Gastroesophageal sphincter (tissue), 4 donors: ENCODE results near the gene CADM2. TPM values are rescaled to one million over a fixed set of nuclear protein-coding genes. Genes with fewer than 3 reads are reported as not detected.

Experiments used
- ATAC-seq: fragments of 150-250 bp; one replicate; pipeline ENCODE4 v1.9.1; 2016; ENCODE audit warnings: mild to moderate bottlenecking, moderate library complexity
- H3K27ac ChIP-seq, 4 donors: fragments of 200-600 bp; sonication (generic) in 3 of 4; 1 replicate in 3 of 4; 2 replicates in 1 of 4; pipeline ENCODE4 v1.5.1; 2016 to 2019
- H3K27me3 ChIP-seq: fragments of 200-600 bp; sonication (generic); one replicate; pipeline ENCODE4 v1.5.1; 2019
- H3K36me3 ChIP-seq, 2 donors: fragments of 200-600 bp; sonication (generic); one replicate each; pipeline ENCODE4 v1.5.1; 2019; ENCODE audit warnings: control low read depth in 1 of 2
- H3K4me1 ChIP-seq, 3 donors: fragments of 200-600 bp; sonication (generic); 1 replicate in 2 of 3; 2 replicates in 1 of 3; pipeline ENCODE4 v1.5.1; 2016 to 2019; ENCODE audit warnings: control low read depth in 2 of 3
- H3K4me3 ChIP-seq, 2 donors: fragments of 200-600 bp; sonication (generic); one replicate each; pipeline ENCODE4 v1.5.1; 2019; ENCODE audit warnings: mild to moderate bottlenecking in 1 of 2, moderate library complexity in 1 of 2
- H3K9me3 ChIP-seq, 3 donors: fragments of 200-600 bp; sonication (generic); one replicate each; pipeline ENCODE4 v1.5.1; 2017 to 2019; ENCODE audit warnings: control low read depth in 2 of 3
- EP300 ChIP-seq: sonication (generic); formaldehyde crosslinking; IDR thresholded peaks from one replicate; pipeline ENCODE4 v1.6.1; 2017; ENCODE audit warnings: antibody characterized with exemption, mild to moderate bottlenecking
- POLR2A ChIP-seq, 2 donors: fragments of 450-650 bp; IDR thresholded peaks; one replicate each; pipeline ENCODE4 v1.6.1; 2017; ENCODE audit warnings: antibody characterized with exemption in 2 of 2, mild to moderate bottlenecking in 2 of 2, moderate library complexity in 1 of 2
- POLR2AphosphoS5 ChIP-seq: sonication (generic); formaldehyde crosslinking; IDR thresholded peaks from one replicate; pipeline ENCODE4 v1.6.1; 2017; ENCODE audit warnings: antibody characterized with exemption
- WGBS, 2 donors: methylation state at CpG; one replicate each; pipeline ENCODE4 v1.1.5; 2018; ENCODE audit warnings: low coverage in 1 of 2; 5-methylcytosine and 5-hydroxymethylcytosine counted together
- total RNA-seq, 4 donors: library from RNA; depleted of rRNA; stranded (reverse); fragments of >200 nt; gene quantifications; one replicate each; pipeline ENCODE4 v1.1.0, GENCODE V29; 2016
- TF ChIP-seq, protein P1 (sequence below), 4 experiments: fragments of 200-600 bp in 2 of 4; fragments of 450-650 bp in 2 of 4; sonication (generic) in 1 of 4; IDR thresholded peaks; one replicate each; pipeline ENCODE4 v1.5.1; 2017 to 2019; ENCODE audit warnings: antibody characterized with exemption in 4 of 4, mild to moderate bottlenecking in 2 of 4, moderate library complexity in 2 of 4

The CADM2 gene
- total RNA-seq, 4 donors from 2014 or later, result 8.2 to 10.1 (median 9.4) TPM

GRCh38 chr3:84962415-84962814, 3.6 kb downstream of the CADM2 start:
- H3K4me3 ChIP-seq, result no peak overlapping the region
- ATAC-seq, result no peak
- no peak overlapping the region for H3K27ac ChIP-seq
- no peaks in the 10 kb centered on the region for H3K36me3 ChIP-seq
- H3K4me1 ChIP-seq, result peaks cover 0 to 25% (median 9%) of the 10 kb centered on the region in 3 donors
- 92 to 100% methylated on average over 2 to 5 of the region's 5 CpGs for WGBS, 2 donors
- TF ChIP-seq POLR2AphosphoS5 (no peak), POLR2A (IDR thresholded peaks at IDR 0.05) (no peak), EP300 (no peak)
- TF ChIP-seq, protein P1, sequence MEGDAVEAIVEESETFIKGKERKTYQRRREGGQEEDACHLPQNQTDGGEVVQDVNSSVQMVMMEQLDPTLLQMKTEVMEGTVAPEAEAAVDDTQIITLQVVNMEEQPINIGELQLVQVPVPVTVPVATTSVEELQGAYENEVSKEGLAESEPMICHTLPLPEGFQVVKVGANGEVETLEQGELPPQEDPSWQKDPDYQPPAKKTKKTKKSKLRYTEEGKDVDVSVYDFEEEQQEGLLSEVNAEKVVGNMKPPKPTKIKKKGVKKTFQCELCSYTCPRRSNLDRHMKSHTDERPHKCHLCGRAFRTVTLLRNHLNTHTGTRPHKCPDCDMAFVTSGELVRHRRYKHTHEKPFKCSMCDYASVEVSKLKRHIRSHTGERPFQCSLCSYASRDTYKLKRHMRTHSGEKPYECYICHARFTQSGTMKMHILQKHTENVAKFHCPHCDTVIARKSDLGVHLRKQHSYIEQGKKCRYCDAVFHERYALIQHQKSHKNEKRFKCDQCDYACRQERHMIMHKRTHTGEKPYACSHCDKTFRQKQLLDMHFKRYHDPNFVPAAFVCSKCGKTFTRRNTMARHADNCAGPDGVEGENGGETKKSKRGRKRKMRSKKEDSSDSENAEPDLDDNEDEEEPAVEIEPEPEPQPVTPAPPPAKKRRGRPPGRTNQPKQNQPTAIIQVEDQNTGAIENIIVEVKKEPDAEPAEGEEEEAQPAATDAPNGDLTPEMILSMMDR (IDR thresholded peaks at IDR 0.05), result no peak
- no peaks in the 10 kb centered on the region for H3K9me3 ChIP-seq
- peaks cover 39% of the 10 kb centered on the region for H3K27me3 ChIP-seq

- Histone ChIP-seq H3K27ac (no peak overlapping the region), H3K9me3 (no peaks in the 10 kb centered on the region), H3K4me3 (no peak overlapping the region), H3K4me1 (peaks cover 0 to 23% (median 9%) of the 10 kb centered on the region in 3 donors), H3K36me3 (no peaks in the 10 kb centered on the region), H3K27me3 (peaks cover 39% of the 10 kb centered on the region)
- WGBS, 2 donors, result 85 to 86% methylated on average over 2 of the region's 2 CpGs
- ATAC-seq, result no peak
- TF ChIP-seq, protein P1 (IDR thresholded peaks at IDR 0.05), result no peak
- no peak for TF ChIP-seq POLR2AphosphoS5
- TF ChIP-seq POLR2A (IDR thresholded peaks at IDR 0.05), result no peak
- TF ChIP-seq EP300, result no peak
Observed at GRCh38 chr3:84963137-84963536, 4.3 kb downstream of the CADM2 start.

DNA sequence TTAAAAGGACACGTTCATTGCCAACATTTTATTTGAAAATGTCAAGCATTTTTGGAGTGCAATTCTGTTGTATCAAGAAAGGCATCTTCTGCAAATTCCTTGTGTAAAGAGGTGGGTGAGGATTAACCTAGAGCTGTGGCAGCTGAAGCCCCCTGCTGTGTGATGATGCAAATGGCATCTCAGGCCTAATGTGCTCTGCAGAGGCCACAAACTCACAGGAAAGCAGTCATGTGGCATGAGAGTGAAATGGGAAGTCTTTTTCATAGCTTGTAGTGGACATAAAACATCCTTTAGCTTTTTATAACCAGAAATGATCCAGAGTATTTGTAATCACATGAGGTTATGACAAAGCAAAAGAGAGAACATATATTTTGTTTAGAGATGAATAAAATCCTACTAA, 6.4 kb downstream of the CADM2 start:
- Histone ChIP-seq H3K4me1 (peaks cover 0 to 7% (median 0%) of the 10 kb centered on the region in 3 donors), H3K27ac (no peak overlapping the region), H3K27me3 (peaks cover 32% of the 10 kb centered on the region), H3K36me3 (no peaks in the 10 kb centered on the region), H3K4me3 (no peak overlapping the region), H3K9me3 (no peaks in the 10 kb centered on the region)
- TF ChIP-seq EP300 (no peak), POLR2A (IDR thresholded peaks at IDR 0.05) (no peak), POLR2AphosphoS5 (no peak)
- TF ChIP-seq, protein P1 (IDR thresholded peaks at IDR 0.05), result no peak
- 41 to 63% methylated on average over 1 of the region's 1 CpG for WGBS, 2 donors
- ATAC-seq, result no peak

DNA sequence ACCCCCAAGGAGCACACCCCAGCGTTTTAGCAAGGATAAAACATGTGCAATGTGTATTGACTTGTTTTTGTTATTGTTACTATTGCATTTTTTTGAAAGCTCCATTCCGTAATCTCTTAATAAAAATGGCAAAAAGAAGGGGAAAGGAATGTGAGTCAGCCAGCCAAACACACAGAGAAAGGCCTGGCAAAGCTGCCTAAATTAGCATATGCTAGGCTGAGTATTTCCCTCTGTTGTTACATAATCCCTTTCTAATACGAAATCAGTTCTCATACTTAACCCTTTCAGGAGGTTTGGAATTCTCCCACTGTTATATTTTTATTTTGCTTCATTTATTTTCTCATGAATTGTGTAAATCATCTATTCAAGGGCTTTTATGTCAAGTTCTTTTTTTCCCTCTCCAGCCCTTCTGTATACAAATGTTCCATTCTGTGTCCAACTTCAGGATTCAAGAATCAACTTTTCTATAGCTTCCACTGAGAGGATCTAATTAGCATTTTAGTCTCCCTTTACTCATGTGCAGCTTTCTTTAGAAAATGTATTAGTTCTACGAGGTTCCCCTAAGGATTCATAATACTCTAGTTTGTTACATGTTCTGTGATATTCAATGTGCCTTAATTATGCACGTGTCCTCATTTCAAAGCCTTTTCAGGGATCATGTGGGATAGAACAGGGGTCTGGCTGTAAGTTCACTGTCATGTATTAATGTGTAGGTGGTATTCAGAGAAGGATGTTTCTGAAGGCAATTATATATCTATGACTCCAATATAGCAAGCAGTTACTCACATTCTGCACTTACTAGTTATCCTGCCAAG, 9.2 kb downstream of the CADM2 start:
- no peaks in the 10 kb centered on the region for H3K36me3 ChIP-seq
- H3K4me1 ChIP-seq, result no peaks in the 10 kb centered on the region
- peak; percentile 41 for ATAC-seq
- 29 to 35% methylated on average over 5 of the region's 5 CpGs for WGBS, 2 donors
- no peaks in the 10 kb centered on the region for H3K9me3 ChIP-seq
- H3K27me3 ChIP-seq, result peaks cover 4% of the 10 kb centered on the region
- no peak overlapping the region for H3K27ac ChIP-seq
- H3K4me3 ChIP-seq, result no peak overlapping the region
- TF ChIP-seq, protein P1 (IDR thresholded peaks at IDR 0.05), result no peak
- TF ChIP-seq POLR2A (IDR thresholded peaks at IDR 0.05) (no peak), EP300 (no peak), POLR2AphosphoS5 (no peak)

DNA sequence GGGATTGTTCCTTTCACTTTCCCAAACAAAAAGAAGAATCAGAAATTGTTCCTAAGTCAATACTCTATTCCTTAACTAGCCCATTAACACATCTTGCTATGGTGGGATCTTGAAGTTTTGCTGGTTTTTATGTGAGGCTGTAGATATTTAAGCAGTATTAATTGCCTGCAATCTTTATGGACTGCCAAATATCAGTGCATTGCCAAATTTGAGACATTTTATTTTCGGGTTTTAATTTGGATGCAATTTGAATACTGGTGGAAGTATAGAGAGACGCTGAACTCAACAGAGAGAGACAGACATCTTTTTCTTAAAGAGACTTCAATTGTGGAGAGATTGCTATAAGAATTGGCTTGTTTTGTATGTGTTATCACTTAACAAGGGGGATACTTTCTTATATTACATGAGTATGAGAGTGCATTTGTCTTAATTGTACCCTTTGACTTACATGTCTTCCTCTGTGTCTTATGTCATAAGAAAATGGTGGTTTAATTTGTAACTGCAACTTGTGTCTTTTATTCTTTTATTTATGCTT, 10.0 kb downstream of the CADM2 start:
- H3K4me1 ChIP-seq, result no peaks in the 10 kb centered on the region
- no peak overlapping the region for H3K27ac ChIP-seq
- H3K4me3 ChIP-seq, result no peak overlapping the region
- TF ChIP-seq POLR2A (IDR thresholded peaks at IDR 0.05), result no peak
- TF ChIP-seq, protein P1 (IDR thresholded peaks at IDR 0.05), result no peak
- no peak for TF ChIP-seq POLR2AphosphoS5
- no peak for TF ChIP-seq EP300
- H3K36me3 ChIP-seq, result no peaks in the 10 kb centered on the region
- 56 to 84% methylated on average over 2 of the region's 2 CpGs for WGBS, 2 donors
- ATAC-seq, result no peak
- H3K9me3 ChIP-seq, result no peaks in the 10 kb centered on the region
- no peaks in the 10 kb centered on the region for H3K27me3 ChIP-seq
